Liver (tissue), 9 donors: ENCODE data around the gene GIPR. TPM values are rescaled to one million over a fixed set of nuclear protein-coding genes. Genes with fewer than 3 reads are reported as not detected.

Source experiments
- DNase-seq: peaks from one replicate; pipeline ENCODE4 v3.0.0-alpha.2; 2017; ENCODE audit warnings: low spot score
- H3K27ac ChIP-seq, 2 donors: one replicate each; pipeline ENCODE4 v1.7.0; 2013; ENCODE audit warnings: inconsistent platforms in 2 of 2, low read length in 2 of 2, control low read depth in 1 of 2, low read depth in 1 of 2, mild to moderate bottlenecking in 1 of 2
- H3K27me3 ChIP-seq, 4 donors: one replicate each; pipeline versions ENCODE4 v1.6.1 to v1.7.0; 2013; ENCODE audit warnings: low read length in 3 of 4, inconsistent platforms in 1 of 4, mild to moderate bottlenecking in 1 of 4, moderate library complexity in 1 of 4; ENCODE audit not compliant: control insufficient read depth in 4 of 4, insufficient read depth in 4 of 4
- H3K36me3 ChIP-seq, 4 donors: one replicate each; pipeline versions ENCODE4 v1.6.1 to v1.7.0; 2013; ENCODE audit warnings: low read length in 3 of 4, mild to moderate bottlenecking in 3 of 4, low read depth in 1 of 4, moderate library complexity in 1 of 4; ENCODE audit not compliant: control insufficient read depth in 4 of 4, insufficient read depth in 3 of 4
- H3K4me1 ChIP-seq, 4 donors: one replicate each; pipeline versions ENCODE4 v1.6.1 to v1.7.0; 2013; ENCODE audit warnings: low read length in 3 of 4, mild to moderate bottlenecking in 3 of 4, moderate library complexity in 1 of 4; ENCODE audit not compliant: control insufficient read depth in 4 of 4, insufficient read depth in 4 of 4
- H3K4me3 ChIP-seq, 3 donors: one replicate each; pipeline versions ENCODE4 v1.6.1 to v1.7.0; 2013; ENCODE audit warnings: low read length in 3 of 3, control low read depth in 1 of 3, low read depth in 1 of 3, mild to moderate bottlenecking in 1 of 3
- H3K9ac ChIP-seq, 2 donors: one replicate each; pipeline ENCODE4 v1.7.0; 2013; ENCODE audit warnings: low read length in 2 of 2, mild to moderate bottlenecking in 2 of 2, moderate library complexity in 2 of 2, control low read depth in 1 of 2, low read depth in 1 of 2
- H3K9me3 ChIP-seq, 4 donors: one replicate each; pipeline versions ENCODE4 v1.6.1 to v1.7.0; 2013; ENCODE audit warnings: low read length in 3 of 4; ENCODE audit not compliant: control insufficient read depth in 4 of 4
- CTCF ChIP-seq: fragments of 150-350 bp; IDR thresholded peaks from 2 replicates; pipeline ENCODE4 v1.5.1; 2017; ENCODE audit warnings: improper control_type of control experiment, low read depth, low read length; ENCODE audit not compliant: missing input control
- FOXA1 ChIP-seq: IDR thresholded peaks from 2 replicates; pipeline ENCODE4 v1.6.1; 2016; ENCODE audit warnings: antibody characterized with exemption
- FOXA2 ChIP-seq: IDR thresholded peaks from 2 replicates; pipeline ENCODE4 v1.6.1; 2016; ENCODE audit warnings: antibody characterized with exemption
- HNF4A ChIP-seq, 2 donors: conservative IDR thresholded peaks; 2 replicates each; pipeline ENCODE4 v1.6.1; 2016; ENCODE audit warnings: antibody characterized with exemption in 2 of 2, mild to moderate bottlenecking in 2 of 2
- JUND ChIP-seq, 2 donors: IDR thresholded peaks; 2 replicates each; pipeline ENCODE4 v1.6.1; 2016; ENCODE audit warnings: antibody characterized with exemption in 2 of 2
- NR2F2 ChIP-seq: IDR thresholded peaks from 2 replicates; pipeline ENCODE4 v1.6.1; 2016; ENCODE audit warnings: antibody characterized with exemption
- RXRA ChIP-seq, 2 donors: IDR thresholded peaks; 2 replicates each; pipeline ENCODE4 v1.6.1; 2017 to 2018; ENCODE audit warnings: antibody characterized with exemption in 2 of 2, mild to moderate bottlenecking in 1 of 2
- SP1 ChIP-seq: IDR thresholded peaks from 2 replicates; pipeline ENCODE4 v1.6.1; 2018; ENCODE audit warnings: antibody characterized with exemption, mild to moderate bottlenecking
- TAF1 ChIP-seq: conservative IDR thresholded peaks from 2 replicates; pipeline ENCODE4 v1.6.1; 2016; ENCODE audit warnings: antibody characterized with exemption, mild to moderate bottlenecking
- YY1 ChIP-seq: IDR thresholded peaks from 2 replicates; pipeline ENCODE4 v1.6.1; 2016; ENCODE audit warnings: antibody characterized with exemption, mild to moderate bottlenecking
- ZBTB33 ChIP-seq: IDR thresholded peaks from 2 replicates; pipeline ENCODE4 v1.6.1; 2016; ENCODE audit warnings: antibody characterized with exemption
- WGBS: extraction: QIAGEN DNeasy Blood & Tissue Kit; methylation state at CpG from one replicate; pipeline ENCODE4 v1.1.7; 2013; 5-methylcytosine and 5-hydroxymethylcytosine counted together
- polyA plus RNA-seq, 2 donors: library from polyadenylated mRNA; stranded (reverse) in 1 of 2; unstranded in 1 of 2; fragments of 200-250 nt in 1 of 2; fragments of >200 nt in 1 of 2; fragmentation: Nextera tagmentation in 1 of 2; extraction: Ambion mirVana in 1 of 2; gene quantifications; one replicate each; pipeline versions ENCODE4 v1.2.1 to v1.2.3, GENCODE V29; 2013 to 2015
- total RNA-seq, 2 donors: library from RNA; depleted of rRNA; stranded (reverse); fragments of >200 nt; gene quantifications; one replicate each; pipeline ENCODE4 v1.2.3, GENCODE V29; 2014
- TF ChIP-seq, protein P1 (sequence below): IDR thresholded peaks from 2 replicates; pipeline ENCODE4 v1.6.1; 2016; ENCODE audit warnings: antibody characterized with exemption
- TF ChIP-seq, protein P2 (sequence below): IDR thresholded peaks from 2 replicates; pipeline ENCODE4 v1.6.1; 2016; ENCODE audit warnings: antibody characterized with exemption, mild to moderate bottlenecking
- donor health status: healthy.
- donor health status: healthy.
- donor health status: healthy.
- donor health status: healthy.
- donor health status: healthy.

Gene GIPR
- total and polyA plus RNA-seq, 4 donors, result 0.05 to 0.50 (median 0.07) TPM

GRCh38 chr19:45632468-45633196, 35.4 kb upstream of the GIPR start:
- Histone ChIP-seq H3K9me3 (no peaks in the 10 kb centered on the region), H3K27ac (no peak overlapping the region), H3K4me1 (no peaks in the 10 kb centered on the region), H3K27me3 (no peaks in the 10 kb centered on the region), H3K9ac (no peak overlapping the region), H3K36me3 (peaks cover 0 to 7% (median 3%) of the 10 kb centered on the region in 4 donors), H3K4me3 (no peak overlapping the region)
- 66% methylated on average over 27 of the region's 27 CpGs for WGBS
- TF ChIP-seq NR2F2, result no peak
- no peak for TF ChIP-seq HNF4A (conservative IDR thresholded peaks at IDR 0.05)
- no peak for TF ChIP-seq SP1
- TF ChIP-seq JUND (IDR thresholded peaks at IDR 0.05), result peak; percentile 31 to 36
- TF ChIP-seq YY1, result no peak
- TF ChIP-seq RXRA (IDR thresholded peaks at IDR 0.05), result no peak
- no peak for TF ChIP-seq FOXA2
- peak; percentile 57 for DNase-seq

DNA sequence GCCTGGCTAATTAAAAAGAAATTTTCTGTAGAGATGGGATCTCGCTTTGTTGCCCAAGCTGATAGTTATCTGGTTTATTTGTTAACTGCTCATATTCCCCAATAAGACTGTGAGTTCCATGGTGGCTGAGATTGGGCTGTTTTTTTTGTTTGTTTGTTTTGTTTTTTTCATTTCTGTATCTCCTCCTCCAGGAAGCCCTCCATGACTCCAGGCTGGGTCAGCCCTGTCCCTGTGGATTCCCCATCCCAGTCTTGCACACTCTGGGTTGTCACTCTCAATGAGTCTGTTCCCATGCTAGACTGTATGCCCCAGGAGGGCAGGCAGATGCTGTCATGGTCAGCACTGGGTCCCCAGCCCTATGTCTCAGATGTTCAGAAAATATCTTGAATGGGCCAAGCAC, 31.7 kb upstream of the GIPR start:
- no peak overlapping the region for H3K27ac ChIP-seq
- WGBS, result 97% methylated on average over 1 of the region's 1 CpG
- no peak for TF ChIP-seq CTCF
- TF ChIP-seq, protein P1, sequence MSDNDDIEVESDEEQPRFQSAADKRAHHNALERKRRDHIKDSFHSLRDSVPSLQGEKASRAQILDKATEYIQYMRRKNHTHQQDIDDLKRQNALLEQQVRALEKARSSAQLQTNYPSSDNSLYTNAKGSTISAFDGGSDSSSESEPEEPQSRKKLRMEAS, result no peak
- no peak for TF ChIP-seq ZBTB33
- TF ChIP-seq SP1, result no peak
- no peak for TF ChIP-seq FOXA1

DNA sequence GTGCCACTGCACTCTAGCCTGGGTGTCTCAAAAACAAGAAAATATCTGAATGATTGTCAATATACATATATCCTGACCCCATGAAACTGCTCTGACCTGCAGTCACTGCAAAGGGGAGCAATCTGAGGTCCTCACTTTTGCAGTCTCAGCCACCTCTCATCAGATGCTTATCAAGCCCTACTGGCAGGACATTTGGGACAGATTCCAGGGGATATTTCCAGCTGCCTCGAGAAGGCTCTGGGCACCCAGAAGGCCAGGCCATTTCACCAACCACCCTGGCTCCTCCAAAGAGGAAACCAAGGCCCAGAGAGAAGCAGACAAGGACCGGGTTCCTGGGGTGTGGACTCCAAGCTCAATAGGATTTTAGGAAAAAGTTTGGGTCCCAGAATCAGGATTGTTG, 31.1 kb upstream of the GIPR start:
- H3K36me3 ChIP-seq, result no peaks in the 10 kb centered on the region
- peaks cover 4 to 28% (median 19%) of the 10 kb centered on the region in 4 donors for H3K4me1 ChIP-seq
- no peak overlapping the region for H3K9ac ChIP-seq
- H3K27me3 ChIP-seq, result no peaks in the 10 kb centered on the region
- no peak overlapping the region for H3K4me3 ChIP-seq
- DNase-seq, result no peak
- H3K27ac ChIP-seq, result no peak overlapping the region
- WGBS, result 75% methylated on average over 2 of the region's 2 CpGs
- H3K9me3 ChIP-seq, result no peaks in the 10 kb centered on the region
- no peak for TF ChIP-seq JUND (IDR thresholded peaks at IDR 0.05)
- TF ChIP-seq CTCF, result no peak
- TF ChIP-seq SP1, result no peak
- no peak for TF ChIP-seq FOXA1
- TF ChIP-seq ZBTB33, result no peak
- no peak for TF ChIP-seq YY1
- TF ChIP-seq, protein P2, sequence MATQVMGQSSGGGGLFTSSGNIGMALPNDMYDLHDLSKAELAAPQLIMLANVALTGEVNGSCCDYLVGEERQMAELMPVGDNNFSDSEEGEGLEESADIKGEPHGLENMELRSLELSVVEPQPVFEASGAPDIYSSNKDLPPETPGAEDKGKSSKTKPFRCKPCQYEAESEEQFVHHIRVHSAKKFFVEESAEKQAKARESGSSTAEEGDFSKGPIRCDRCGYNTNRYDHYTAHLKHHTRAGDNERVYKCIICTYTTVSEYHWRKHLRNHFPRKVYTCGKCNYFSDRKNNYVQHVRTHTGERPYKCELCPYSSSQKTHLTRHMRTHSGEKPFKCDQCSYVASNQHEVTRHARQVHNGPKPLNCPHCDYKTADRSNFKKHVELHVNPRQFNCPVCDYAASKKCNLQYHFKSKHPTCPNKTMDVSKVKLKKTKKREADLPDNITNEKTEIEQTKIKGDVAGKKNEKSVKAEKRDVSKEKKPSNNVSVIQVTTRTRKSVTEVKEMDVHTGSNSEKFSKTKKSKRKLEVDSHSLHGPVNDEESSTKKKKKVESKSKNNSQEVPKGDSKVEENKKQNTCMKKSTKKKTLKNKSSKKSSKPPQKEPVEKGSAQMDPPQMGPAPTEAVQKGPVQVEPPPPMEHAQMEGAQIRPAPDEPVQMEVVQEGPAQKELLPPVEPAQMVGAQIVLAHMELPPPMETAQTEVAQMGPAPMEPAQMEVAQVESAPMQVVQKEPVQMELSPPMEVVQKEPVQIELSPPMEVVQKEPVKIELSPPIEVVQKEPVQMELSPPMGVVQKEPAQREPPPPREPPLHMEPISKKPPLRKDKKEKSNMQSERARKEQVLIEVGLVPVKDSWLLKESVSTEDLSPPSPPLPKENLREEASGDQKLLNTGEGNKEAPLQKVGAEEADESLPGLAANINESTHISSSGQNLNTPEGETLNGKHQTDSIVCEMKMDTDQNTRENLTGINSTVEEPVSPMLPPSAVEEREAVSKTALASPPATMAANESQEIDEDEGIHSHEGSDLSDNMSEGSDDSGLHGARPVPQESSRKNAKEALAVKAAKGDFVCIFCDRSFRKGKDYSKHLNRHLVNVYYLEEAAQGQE, result no peak
- no peak for TF ChIP-seq HNF4A (conservative IDR thresholded peaks at IDR 0.05)
- no peak for TF ChIP-seq RXRA (IDR thresholded peaks at IDR 0.05)
- TF ChIP-seq, protein P1, result no peak
- TF ChIP-seq TAF1, result no peak

More for the DNA sequence above, 31.7 kb upstream of the GIPR start:
- no peak overlapping the region for H3K4me3 ChIP-seq
- H3K4me1 ChIP-seq, result peaks cover 4 to 21% (median 14%) of the 10 kb centered on the region in 4 donors
- H3K9me3 ChIP-seq, result no peaks in the 10 kb centered on the region
- H3K9ac ChIP-seq, result no peak overlapping the region
- H3K27me3 ChIP-seq, result no peaks in the 10 kb centered on the region
- H3K36me3 ChIP-seq, result no peaks in the 10 kb centered on the region
- DNase-seq, result no peak
